Upper lobe of right lung (tissue), 1 donor: ENCODE results near the gene HES7. TPM values are rescaled to one million over a fixed set of nuclear protein-coding genes. Genes with fewer than 3 reads are reported as not detected.
"Not testable (repeated sequence)": the region's sequence is repeated elsewhere in the genome, so short reads cannot be mapped to it uniquely, and the experiment has no call there.

Experiments
- ATAC-seq: fragments of 200-7000 bp; cut with Tn5 transposase; one replicate; pipeline ENCODE4 v1.9.1; 2020; ENCODE audit warnings: mild to moderate bottlenecking, moderate library complexity
- DNase-seq: peaks from one replicate; pipeline ENCODE4 v3.0.0-alpha.2; 2020
- H3K27ac ChIP-seq: fragments of 200-600 bp; one replicate; pipeline ENCODE4 v1.8.0; 2022
- H3K27me3 ChIP-seq: fragments of 200-600 bp; one replicate; pipeline ENCODE4 v1.8.0; 2022; ENCODE audit warnings: mild to moderate bottlenecking
- H3K36me3 ChIP-seq: fragments of 200-600 bp; one replicate; pipeline ENCODE4 v1.8.0; 2022
- H3K4me1 ChIP-seq: fragments of 200-600 bp; one replicate; pipeline ENCODE4 v1.8.0; 2022
- H3K4me3 ChIP-seq: fragments of 200-600 bp; one replicate; pipeline ENCODE4 v1.8.0; 2022; ENCODE audit warnings: mild to moderate bottlenecking
- H3K9me3 ChIP-seq: fragments of 200-600 bp; one replicate; pipeline ENCODE4 v1.8.0; 2022
- CTCF ChIP-seq: fragments of 200-600 bp; IDR thresholded peaks from one replicate; pipeline ENCODE4 v1.8.0; 2022; ENCODE audit warnings: antibody characterized with exemption
- intact Hi-C: fragments of 100-400 bp; cut with DNase I; formaldehyde crosslinking; loops from one replicate; pipeline ENCODE4 v1.11.0; 2022
- long read RNA-seq: library from polyadenylated mRNA; unstranded; transcript quantifications from one replicate; pipeline ENCODE4 v2.0.0, GENCODE V29; 2021
- total RNA-seq: library from RNA; stranded (reverse); fragmentation: NEBNext Ultra II Directional; extraction: Animal tissue kit (Norgen Biotek cat#: 25700); gene quantifications from one replicate; pipeline ENCODE4 v1.2.1, GENCODE V29; 2021
- donor health status: DM: no; HTN: yes; CAD: no; lungs with severe emphysema.

HES7 gene
- total RNA-seq: not detected
- long read RNA-seq: 0 reads

DNA sequence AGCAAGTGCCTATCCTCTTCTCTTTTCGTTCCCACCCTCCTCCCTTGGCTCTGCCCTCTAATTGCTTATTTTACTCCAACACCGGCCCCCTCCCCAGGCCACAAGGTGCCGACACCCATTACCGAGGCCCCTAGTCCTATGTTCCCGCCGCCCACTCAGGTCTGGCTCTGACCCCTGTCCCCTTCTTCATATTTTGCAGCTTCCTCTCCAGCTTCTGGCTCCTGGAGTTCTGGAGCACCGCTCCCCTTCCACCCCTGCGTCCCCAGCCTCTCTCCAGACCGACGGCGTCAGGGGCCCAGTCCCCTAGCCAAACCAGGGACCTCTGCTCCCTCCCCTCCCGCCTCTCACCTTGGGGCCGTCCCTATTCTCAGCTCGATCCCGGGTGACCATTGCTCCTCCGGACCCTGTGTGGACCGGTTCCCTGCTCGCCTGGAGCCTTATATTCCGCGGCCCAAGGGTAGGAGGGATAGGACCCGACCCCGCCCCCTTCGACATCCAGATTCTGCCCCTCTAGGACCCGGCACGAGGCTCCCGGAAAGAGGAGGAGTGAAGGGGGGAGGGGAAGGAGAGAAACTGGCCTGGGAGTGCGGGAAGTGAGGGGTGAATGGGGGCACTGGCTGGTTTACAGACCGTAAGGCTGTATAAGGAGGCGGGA lies at the start of gene HES7:
HES7 (minus strand) TSS at position 412 of the 655 bp plus-strand sequence; CDS start at position 390, 22 bp downstream.
- TF ChIP-seq CTCF: no peak
- intact Hi-C loops: loop anchor here (5.0 kb wide), 1 partner anchor 63 kb away; no protein-coding TSS in a partner anchor
- ATAC-seq: no peak
- peaks cover 22% of the 10 kb centered on the region for H3K27me3 ChIP-seq
- H3K36me3 ChIP-seq: no peaks in the 10 kb centered on the region
- peak within 1 kb of the TSS; percentile 67 for H3K4me3 ChIP-seq
- no peak for DNase-seq
- H3K9me3 ChIP-seq: no peaks in the 10 kb centered on the region
- peaks cover 66% of the 10 kb centered on the region for H3K4me1 ChIP-seq
- H3K27ac ChIP-seq: no peak within 1 kb of the TSS

- H3K27ac ChIP-seq: peak overlapping the region; percentile 99
- H3K9me3 ChIP-seq: no peaks in the 10 kb centered on the region
- peak; percentile 82 for DNase-seq
- peak; percentile 86 for ATAC-seq
- no peaks in the 10 kb centered on the region for H3K27me3 ChIP-seq
- intact Hi-C loops: no loop called here
- peak overlapping the region; percentile 47 for H3K4me3 ChIP-seq
- H3K36me3 ChIP-seq: no peaks in the 10 kb centered on the region
- TF ChIP-seq CTCF: no peak
- peaks cover 23% of the 10 kb centered on the region for H3K4me1 ChIP-seq
These were observed 49.4 kb upstream of the HES7 start for GRCh38 chr17:8173056-8173870.

- DNase-seq, H3K4me3 ChIP-seq, ATAC-seq, H3K27me3 ChIP-seq, H3K4me1 ChIP-seq, H3K27ac ChIP-seq, H3K9me3 ChIP-seq, intact Hi-C loops, H3K36me3 ChIP-seq: not testable (repeated sequence)
These were observed 46.3 kb upstream of the HES7 start for GRCh38 chr17:8170186-8170585.

DNA sequence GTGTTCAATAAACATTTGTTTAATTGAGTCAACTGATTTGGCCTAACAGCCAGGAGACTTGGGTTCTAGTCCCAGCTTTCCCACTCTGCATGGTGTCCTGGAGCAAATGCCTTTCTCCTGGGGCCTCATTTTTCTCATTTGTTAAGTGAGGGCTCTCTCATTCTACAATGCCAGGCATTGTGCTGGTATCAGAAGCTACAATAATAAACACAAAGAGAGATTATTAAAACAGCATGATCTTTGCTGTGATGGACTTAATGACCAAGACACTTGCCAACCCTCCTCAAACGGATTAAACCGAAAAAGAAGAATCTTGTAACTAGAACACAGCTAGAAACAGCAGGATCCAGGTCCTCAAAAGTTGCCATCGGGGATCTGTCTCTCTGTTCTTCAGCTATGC lies 43.6 kb upstream of the HES7 start:
- Histone ChIP-seq H3K36me3 (no peaks in the 10 kb centered on the region), H3K4me1 (peaks cover 18% of the 10 kb centered on the region), H3K27ac (no peak overlapping the region), H3K4me3 (no peak overlapping the region), H3K27me3 (no peaks in the 10 kb centered on the region), H3K9me3 (no peaks in the 10 kb centered on the region)
- intact Hi-C loops: no loop called here
- no peak for DNase-seq
- no peak for ATAC-seq
- no peak for TF ChIP-seq CTCF

- Histone ChIP-seq H3K27me3 (no peaks in the 10 kb centered on the region), H3K9me3 (no peaks in the 10 kb centered on the region), H3K4me1 (peaks cover 20% of the 10 kb centered on the region), H3K27ac (no peak overlapping the region), H3K4me3 (no peak overlapping the region), H3K36me3 (no peaks in the 10 kb centered on the region)
- no peak for TF ChIP-seq CTCF
- peak; percentile 44 for DNase-seq
- ATAC-seq: no peak
- intact Hi-C loops: no loop called here
These were observed 42.8 kb upstream of the HES7 start for GRCh38 chr17:8166731-8167130.

DNA sequence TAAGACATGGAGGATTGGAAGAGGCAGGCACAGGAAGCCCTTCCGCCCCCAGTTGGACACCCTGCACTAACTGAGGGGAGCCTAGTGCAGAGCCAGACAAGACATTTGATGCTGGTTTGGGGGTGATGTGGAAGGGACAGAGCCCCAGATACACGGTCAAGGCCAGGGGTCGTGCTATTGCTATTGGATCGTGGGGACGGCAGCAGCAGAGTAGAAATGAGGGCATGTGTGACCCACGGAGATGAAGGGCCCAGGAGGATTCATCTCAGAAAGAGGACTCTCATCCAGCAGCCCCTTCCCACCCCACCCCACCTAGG lies 40.9 kb upstream of the HES7 start:
- Histone ChIP-seq H3K9me3 (no peaks in the 10 kb centered on the region), H3K4me1 (peaks cover 35% of the 10 kb centered on the region), H3K36me3 (peaks cover 16% of the 10 kb centered on the region), H3K27ac (peak overlapping the region; percentile 98), H3K4me3 (peak overlapping the region; percentile 9), H3K27me3 (no peaks in the 10 kb centered on the region)
- ATAC-seq: no peak
- intact Hi-C loops: no loop called here
- TF ChIP-seq CTCF: no peak
- DNase-seq: peak; percentile 51
